ENCODE results near the gene VIP. TPM values are rescaled to one million over a fixed set of nuclear protein-coding genes. Genes with fewer than 3 reads are reported as not detected.
"Not testable (repeated sequence)": the region's sequence is repeated elsewhere in the genome, so short reads cannot be mapped to it uniquely, and the experiment has no call there.

The VIP gene
- polyA plus RNA-seq: 100 to 1,000 TPM in 1 of 4 donors, 1 to 10 TPM in 1, not detected in 2; 6.2 to 125 TPM
- long read RNA-seq, donor 1, transcript VIP-202 (7 exons, 1,584 nt): major isoform, 21 of 23 reads
- long read RNA-seq, donor 1, partial matches to known transcripts: 0 of 23 reads
- long read RNA-seq, donor 1, other reads (novel, unspliced or antisense): 0 of 23 reads
- long read RNA-seq, donor 2, partial matches to known transcripts: 0 of 6 reads
- long read RNA-seq, donor 2, other reads (novel, unspliced or antisense): 0 of 6 reads
- long read RNA-seq, donor 3, transcript VIP-202 (7 exons, 1,584 nt): major isoform, 6 of 6 reads
- long read RNA-seq, donor 3, partial matches to known transcripts: 0 of 6 reads
- long read RNA-seq, donor 3, other reads (novel, unspliced or antisense): 0 of 6 reads
- long read RNA-seq, donor 4, partial matches to known transcripts: 0 of 2 reads
- long read RNA-seq, donor 4, other reads (novel, unspliced or antisense): 0 of 2 reads
- long read RNA-seq, donor 5, partial matches to known transcripts: 0 of 3 reads
- long read RNA-seq, donor 5, other reads (novel, unspliced or antisense): 0 of 3 reads
- long read RNA-seq, donor 6, transcript VIP-202 (7 exons, 1,584 nt): major isoform, 6 of 7 reads
- long read RNA-seq, donor 6, partial matches to known transcripts: 0 of 7 reads
- long read RNA-seq, donor 6, other reads (novel, unspliced or antisense): 0 of 7 reads
- long read RNA-seq, donor 7: 0 reads
- long read RNA-seq, donor 8: 0 reads
- long read RNA-seq, donor 9, partial matches to known transcripts: 0 of 4 reads
- long read RNA-seq, donor 9, other reads (novel, unspliced or antisense): 0 of 4 reads
- long read RNA-seq, donor 10, transcript VIP-201 (7 exons, 1,581 nt): minor isoform, 7 of 77 reads
- long read RNA-seq, donor 10, transcript VIP-202 (7 exons, 1,584 nt): major isoform, 53 of 77 reads
- long read RNA-seq, donor 10, partial matches to known transcripts: 11 of 77 reads
- long read RNA-seq, donor 10, other reads (novel, unspliced or antisense): 6 of 77 reads

- H3K27ac ChIP-seq (ENCODE audit: low read depth in 1 of 3, low read length in 2 of 3): no peak within 1 kb of the TSS
- no peak for FAIRE-seq
- H3K4me3 ChIP-seq (ENCODE audit: low read depth in 1 of 3, low read length in 3 of 3): no peak within 1 kb of the TSS
- no peaks in the 10 kb centered on the region for H3K36me3 ChIP-seq (ENCODE audit: control insufficient read depth in 3 of 3, insufficient read depth in 2 of 3, low read depth in 1 of 3, low read length in 3 of 3)
- no peaks in the 10 kb centered on the region for H3K4me1 ChIP-seq (ENCODE audit: control insufficient read depth in 3 of 3, insufficient read depth in 2 of 3, low read depth in 1 of 3, low read length in 2 of 3)
- WGBS, 3 donors: 10 to 17% (median 11%) methylated on average over 5 of the region's 5 CpGs
- H3K27me3 ChIP-seq (ENCODE audit: control insufficient read depth in 3 of 3, insufficient read depth in 3 of 3, low read length in 3 of 3): no peaks in the 10 kb centered on the region
- no peaks in the 10 kb centered on the region for H3K9me3 ChIP-seq (ENCODE audit: control insufficient read depth in 2 of 2, insufficient read depth in 1 of 2, low read depth in 1 of 2, low read length in 1 of 2)
- peak in 1 of 2 donors; percentile 2 for DNase-seq
Measured at GRCh38 chr6:152750694-152751093, at the start of gene VIP. VIP (plus strand) TSS chr6:152750797; CDS start chr6:152752178, 1,381 bp downstream.

DNA sequence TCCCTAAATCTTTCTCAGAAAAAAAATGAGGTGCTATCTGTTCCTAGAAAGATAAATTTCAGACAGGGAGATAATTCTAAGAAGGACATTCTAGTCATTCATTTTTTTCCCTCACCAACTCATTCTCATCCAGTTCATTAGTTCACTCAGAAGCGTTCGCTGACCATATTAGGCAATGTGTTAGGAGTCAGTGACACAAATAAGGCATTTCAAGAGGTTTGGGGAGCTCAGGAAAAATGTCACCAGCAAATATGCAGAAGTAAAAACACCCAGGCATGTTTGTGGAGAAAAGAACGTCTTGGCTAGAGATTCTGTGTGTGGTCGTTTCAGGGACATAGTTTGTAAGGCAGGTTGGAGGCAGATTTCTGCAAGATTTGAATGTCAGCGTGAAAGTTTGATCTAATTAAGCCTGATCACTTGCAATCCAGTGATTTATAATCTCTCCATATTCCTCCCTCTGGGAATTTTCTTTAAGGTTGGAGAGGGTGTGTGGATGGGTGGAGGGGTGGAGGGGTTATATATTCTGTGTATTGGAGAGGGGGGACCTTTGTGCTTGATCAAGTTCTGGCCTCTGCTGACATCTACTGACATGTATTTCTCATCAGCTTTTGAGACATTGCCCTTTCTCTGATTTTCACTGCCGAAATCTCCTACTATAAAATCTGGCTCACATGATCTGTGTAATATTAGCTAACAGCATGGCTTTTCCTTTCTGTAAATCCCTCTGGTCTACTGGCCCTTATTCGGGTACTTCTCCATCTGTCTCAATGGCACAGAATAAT is 49.3 kb upstream of the VIP start:
- FAIRE-seq (no peak), DNase-seq (no peak)
- H3K4me3 ChIP-seq (ENCODE audit: low read depth in 1 of 3, low read length in 3 of 3): no peak overlapping the region
- 36 to 49% (median 40%) methylated on average over 7 of the region's 7 CpGs for WGBS, 3 donors
- peaks cover 0 to 2% (median 0%) of the 10 kb centered on the region in 3 donors for H3K27me3 ChIP-seq (ENCODE audit: control insufficient read depth in 3 of 3, insufficient read depth in 3 of 3, low read length in 3 of 3)
- H3K36me3 ChIP-seq (ENCODE audit: control insufficient read depth in 3 of 3, insufficient read depth in 2 of 3, low read depth in 1 of 3, low read length in 3 of 3): no peaks in the 10 kb centered on the region
- H3K27ac ChIP-seq (ENCODE audit: low read depth in 1 of 3, low read length in 2 of 3): no peak overlapping the region
- no peaks in the 10 kb centered on the region for H3K9me3 ChIP-seq (ENCODE audit: control insufficient read depth in 2 of 2, insufficient read depth in 1 of 2, low read depth in 1 of 2, low read length in 1 of 2)
- H3K4me1 ChIP-seq (ENCODE audit: control insufficient read depth in 3 of 3, insufficient read depth in 2 of 3, low read depth in 1 of 3, low read length in 2 of 3): no peaks in the 10 kb centered on the region

GRCh38 chr6:152701863-152702401 is 48.7 kb upstream of the VIP start:
- Histone ChIP-seq H3K4me1 (ENCODE audit: control insufficient read depth in 3 of 3, insufficient read depth in 2 of 3, low read depth in 1 of 3, low read length in 2 of 3) (no peaks in the 10 kb centered on the region), H3K4me3 (ENCODE audit: low read depth in 1 of 3, low read length in 3 of 3) (no peak overlapping the region), H3K36me3 (ENCODE audit: control insufficient read depth in 3 of 3, insufficient read depth in 2 of 3, low read depth in 1 of 3, low read length in 3 of 3) (no peaks in the 10 kb centered on the region), H3K27ac (ENCODE audit: low read depth in 1 of 3, low read length in 2 of 3) (no peak overlapping the region), H3K9me3 (ENCODE audit: control insufficient read depth in 2 of 2, insufficient read depth in 1 of 2, low read depth in 1 of 2, low read length in 1 of 2) (no peaks in the 10 kb centered on the region), H3K27me3 (ENCODE audit: control insufficient read depth in 3 of 3, insufficient read depth in 3 of 3, low read length in 3 of 3) (peaks cover 0 to 2% (median 0%) of the 10 kb centered on the region in 3 donors)
- 56 to 59% (median 59%) methylated on average over 4 of the region's 4 CpGs for WGBS, 3 donors
- no peak for FAIRE-seq
- no peak for DNase-seq

DNA sequence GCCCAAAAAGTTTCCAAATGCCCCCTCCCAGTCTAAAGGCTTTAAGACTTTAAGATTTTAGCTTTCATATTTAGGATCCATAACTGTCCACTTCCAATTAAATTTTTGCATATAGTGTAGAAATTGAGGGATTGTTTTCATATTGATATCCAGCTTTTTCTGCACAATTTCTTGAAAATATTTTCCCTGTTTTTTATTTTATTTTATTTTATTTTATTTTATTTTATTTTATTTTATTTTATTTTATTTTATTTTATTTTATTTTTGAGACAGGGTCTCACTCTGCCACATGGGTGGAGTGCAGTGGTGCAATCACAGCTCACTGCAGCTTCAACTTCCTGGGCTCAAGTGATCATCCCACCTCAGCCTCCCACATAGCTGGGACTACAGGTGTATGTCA is 46.8 kb upstream of the VIP start:
- not testable (repeated sequence) for H3K36me3 ChIP-seq (ENCODE audit: control insufficient read depth in 3 of 3, insufficient read depth in 2 of 3, low read depth in 1 of 3, low read length in 3 of 3); H3K27ac ChIP-seq (ENCODE audit: low read depth in 1 of 3, low read length in 2 of 3); H3K9me3 ChIP-seq (ENCODE audit: control insufficient read depth in 2 of 2, insufficient read depth in 1 of 2, low read depth in 1 of 2, low read length in 1 of 2); FAIRE-seq; H3K27me3 ChIP-seq (ENCODE audit: control insufficient read depth in 3 of 3, insufficient read depth in 3 of 3, low read length in 3 of 3); H3K4me1 ChIP-seq (ENCODE audit: control insufficient read depth in 3 of 3, insufficient read depth in 2 of 3, low read depth in 1 of 3, low read length in 2 of 3); H3K4me3 ChIP-seq (ENCODE audit: low read depth in 1 of 3, low read length in 3 of 3); DNase-seq

DNA sequence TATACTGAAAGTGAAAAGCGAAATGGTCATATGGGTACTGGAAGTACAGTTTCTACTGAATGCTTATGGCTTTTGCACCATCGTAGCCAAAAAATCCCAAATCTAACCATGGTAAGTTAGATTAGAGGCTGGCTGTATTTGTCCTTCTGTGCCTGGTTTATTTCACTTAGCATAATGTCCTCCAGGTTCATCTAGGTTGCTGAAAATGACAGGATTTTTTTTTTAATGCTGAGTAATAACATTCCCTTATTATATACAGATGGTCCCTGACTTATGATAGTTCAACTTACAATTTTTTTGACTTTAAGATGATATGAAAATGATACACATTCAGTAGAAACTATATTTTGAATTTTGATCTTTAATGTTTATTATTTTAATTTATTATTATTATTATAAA is 45.3 kb upstream of the VIP start:
- DNase-seq (no peak), FAIRE-seq (no peak)
- no peaks in the 10 kb centered on the region for H3K4me1 ChIP-seq (ENCODE audit: control insufficient read depth in 3 of 3, insufficient read depth in 2 of 3, low read depth in 1 of 3, low read length in 2 of 3)
- H3K36me3 ChIP-seq (ENCODE audit: control insufficient read depth in 3 of 3, insufficient read depth in 2 of 3, low read depth in 1 of 3, low read length in 3 of 3): no peaks in the 10 kb centered on the region
- peaks cover 0 to 2% (median 0%) of the 10 kb centered on the region in 3 donors for H3K27me3 ChIP-seq (ENCODE audit: control insufficient read depth in 3 of 3, insufficient read depth in 3 of 3, low read length in 3 of 3)
- H3K4me3 ChIP-seq (ENCODE audit: low read depth in 1 of 3, low read length in 3 of 3): no peak overlapping the region
- WGBS, 3 donors: 77 to 84% (median 84%) methylated on average over 2 of the region's 2 CpGs
- H3K9me3 ChIP-seq (ENCODE audit: control insufficient read depth in 2 of 2, insufficient read depth in 1 of 2, low read depth in 1 of 2, low read length in 1 of 2): peaks cover 0 to 2% of the 10 kb centered on the region in 2 donors
- no peak overlapping the region for H3K27ac ChIP-seq (ENCODE audit: low read depth in 1 of 3, low read length in 2 of 3)

- WGBS, 3 donors: 56 to 69% (median 60%) methylated on average over 3 of the region's 3 CpGs
Measured at GRCh38 chr6:152716322-152716721, 34.3 kb upstream of the VIP start.

GRCh38 chr6:152720974-152721373 is 29.6 kb upstream of the VIP start:
- no peak for DNase-seq
- Histone ChIP-seq H3K36me3 (ENCODE audit: control insufficient read depth in 3 of 3, insufficient read depth in 2 of 3, low read depth in 1 of 3, low read length in 3 of 3) (no peaks in the 10 kb centered on the region), H3K9me3 (ENCODE audit: control insufficient read depth in 2 of 2, insufficient read depth in 1 of 2, low read depth in 1 of 2, low read length in 1 of 2) (no peaks in the 10 kb centered on the region), H3K27ac (ENCODE audit: low read depth in 1 of 3, low read length in 2 of 3) (no peak overlapping the region), H3K4me1 (ENCODE audit: control insufficient read depth in 3 of 3, insufficient read depth in 2 of 3, low read depth in 1 of 3, low read length in 2 of 3) (no peaks in the 10 kb centered on the region), H3K27me3 (ENCODE audit: control insufficient read depth in 3 of 3, insufficient read depth in 3 of 3, low read length in 3 of 3) (no peaks in the 10 kb centered on the region), H3K4me3 (ENCODE audit: low read depth in 1 of 3, low read length in 3 of 3) (no peak overlapping the region)
- 70 to 84% (median 74%) methylated on average over 3 of the region's 3 CpGs for WGBS, 3 donors
- FAIRE-seq: no peak

More at GRCh38 chr6:152716322-152716721, 34.3 kb upstream of the VIP start:
- Histone ChIP-seq H3K9me3 (ENCODE audit: control insufficient read depth in 2 of 2, insufficient read depth in 1 of 2, low read depth in 1 of 2, low read length in 1 of 2) (no peaks in the 10 kb centered on the region), H3K4me3 (ENCODE audit: low read depth in 1 of 3, low read length in 3 of 3) (no peak overlapping the region), H3K4me1 (ENCODE audit: control insufficient read depth in 3 of 3, insufficient read depth in 2 of 3, low read depth in 1 of 3, low read length in 2 of 3) (no peaks in the 10 kb centered on the region), H3K27me3 (ENCODE audit: control insufficient read depth in 3 of 3, insufficient read depth in 3 of 3, low read length in 3 of 3) (no peaks in the 10 kb centered on the region), H3K27ac (ENCODE audit: low read depth in 1 of 3, low read length in 2 of 3) (no peak overlapping the region), H3K36me3 (ENCODE audit: control insufficient read depth in 3 of 3, insufficient read depth in 2 of 3, low read depth in 1 of 3, low read length in 3 of 3) (no peaks in the 10 kb centered on the region)
- DNase-seq (no peak), FAIRE-seq (no peak)

All from small intestine (tissue), 16 donors.